ENCODE results near the gene CCR6. TPM values are rescaled to one million over a fixed set of nuclear protein-coding genes. Genes with fewer than 3 reads are reported as not detected.

Gene CCR6
- total and polyA plus RNA-seq, 2 of the 8 experiments (the other 6 are each of a cell fraction or from before 2014, with no cell fraction given), result 0.06 TPM; not detected in 1

DNA sequence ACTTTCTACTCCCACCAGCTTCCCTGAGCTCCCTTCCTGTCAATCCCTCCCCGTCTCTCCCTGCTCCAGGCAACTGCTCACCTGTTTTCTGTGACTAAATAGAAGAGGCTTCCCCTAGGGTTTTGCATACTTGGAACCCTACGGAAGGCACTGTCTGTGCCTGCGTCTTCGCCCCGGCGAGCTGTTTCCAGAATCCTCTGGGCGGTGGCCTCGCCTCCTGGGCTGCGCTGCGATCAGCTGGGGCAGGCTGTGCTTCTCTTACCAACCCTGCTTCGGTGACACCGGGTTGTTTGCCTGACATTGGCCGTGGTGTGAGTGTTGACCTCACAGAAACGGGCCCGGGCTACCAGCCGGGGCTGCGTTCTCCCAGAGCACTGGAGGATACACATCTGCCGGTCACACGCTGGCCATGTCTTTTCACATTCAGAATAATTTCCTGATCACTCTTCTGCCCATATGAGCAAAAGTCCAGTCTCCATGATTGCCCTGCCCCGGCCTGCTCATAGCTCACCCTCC lies 29.4 kb upstream of the CCR6 start:
- TF ChIP-seq JUND (IDR thresholded peaks at IDR 0.05; ENCODE audit: low read length), result no peak
- no peak for TF ChIP-seq CEBPB (IDR thresholded peaks at IDR 0.05; ENCODE audit: low read depth, low read length)
- no peak for TF ChIP-seq SIRT6 (IDR thresholded peaks at IDR 0.05; ENCODE audit: low read length)
- Histone ChIP-seq H3K27ac (ENCODE audit: low read depth, low read length) (no peak overlapping the region), H2BK120ac (replicated peaks; ENCODE audit: low read depth, low read length) (no peak overlapping the region), H3K23ac (ENCODE audit: insufficient read length) (no peak overlapping the region), H2AK5ac (ENCODE audit: low read depth, low read length) (no peak overlapping the region), H2BK15ac (ENCODE audit: low read length) (no peak overlapping the region), H2BK5ac (ENCODE audit: low read depth, low read length) (no peak overlapping the region), H4K20me1 (replicated peaks in 1 of 2; ENCODE audit: control insufficient read depth in 1 of 2, insufficient read depth in 2 of 2, low read length in 2 of 2) (no peaks in the 10 kb centered on the region), H3K79me2 (ENCODE audit: control insufficient read depth in 1 of 2, insufficient read depth in 2 of 2, low read length in 2 of 2) (no peaks in the 10 kb centered on the region), H3K4ac (replicated peaks; ENCODE audit: insufficient read length, low read depth, low read length) (no peak overlapping the region), H3K79me1 (ENCODE audit: low read depth, low read length) (no peaks in the 10 kb centered on the region), H3K56ac (replicated peaks; ENCODE audit: insufficient read length, low read depth, low read length) (no peak overlapping the region), H3K18ac (ENCODE audit: extremely low read depth, low read length) (no peak overlapping the region), H4K8ac (ENCODE audit: extremely low read depth, insufficient read depth, low read length) (no peak overlapping the region), H3K9me3 (ENCODE audit: insufficient read depth in 2 of 2, low read depth in 1 of 2, low read length in 1 of 2) (no peaks in the 10 kb centered on the region), H3K4me3 (ENCODE audit: extremely low read depth in 1 of 4, insufficient read depth in 2 of 4, low read depth in 3 of 4, low read length in 4 of 4) (no peak overlapping the region), H2BK20ac (ENCODE audit: low read length) (no peak overlapping the region), H3K27me3 (replicated peaks in 1 of 4; ENCODE audit: control insufficient read depth in 3 of 4, extremely low read depth in 1 of 4, insufficient read depth in 3 of 4, low read length in 3 of 4) (no peaks in the 10 kb centered on the region), H3K4me1 (replicated peaks in 1 of 4; ENCODE audit: control insufficient read depth in 3 of 4, insufficient read depth in 4 of 4, low read length in 3 of 4) (peaks cover 0 to 4% (median 0%) of the 10 kb centered on the region in 4 experiments; a peak in 2 of 7 replicates), H3K23me2 (ENCODE audit: low read depth, low read length) (no peaks in the 10 kb centered on the region), H2BK12ac (ENCODE audit: low read depth, low read length) (no peak overlapping the region), H4K5ac (ENCODE audit: insufficient read length, low read depth, low read length) (no peak overlapping the region), H4K91ac (replicated peaks; ENCODE audit: insufficient read length, low read length) (no peak overlapping the region), H2AFZ (ENCODE audit: low read length) (no peak overlapping the region), H3K9ac (replicated peaks in 1 of 4; ENCODE audit: extremely low read depth in 1 of 4, low read depth in 3 of 4, low read length in 3 of 4) (no peak overlapping the region; a peak in 1 of 7 replicates), H3K4me2 (ENCODE audit: insufficient read depth in 1 of 2, low read depth in 2 of 2, low read length in 2 of 2) (no peak overlapping the region), H3K14ac (ENCODE audit: insufficient read length) (no peak overlapping the region), H3K36me3 (ENCODE audit: control insufficient read depth in 2 of 4, insufficient read depth in 4 of 4, low read length in 3 of 4) (no peaks in the 10 kb centered on the region)
- FAIRE-seq (no peak), DNase-seq (ENCODE audit: low read depth in 1 of 2, low spot score in 2 of 2) (no peak)
- ChIA-PET POLR2A (ENCODE audit: partially characterized antibody) (no interaction called here), CTCF (ENCODE audit: partially characterized antibody) (interaction anchor here (0.9 to 1.7 kb wide), 7 partner anchors 21 to 321 kb away, joined by 3 to 5 read pairs (median 4); no protein-coding TSS in a partner anchor)
- 93% methylated on average over 20 of the region's 20 CpGs; no CpG with 5 or more reads in 1 of the 2 experiments for WGBS, 2 experiments (ENCODE audit: extremely low coverage in 1 of 2, insufficient coverage in 1 of 2, insufficient read length in 1 of 2, insufficient replicate concordance in 2 of 2, low coverage in 1 of 2, low lambda C conversion rate in 2 of 2, missing lambda C conversion rate in 1 of 2)

Measured in H1 (cell line).